CD4-positive, alpha-beta T cell treated with Interleukin-17A for 4 hours (primary cell): ENCODE results near the gene MYL12B.
"Not testable (repeated sequence)": the region's sequence is repeated elsewhere in the genome, so short reads cannot be mapped to it uniquely, and the experiment has no call there.

Experiments
- DNase-seq: peaks from one replicate; pipeline ENCODE4 v3.0.0-alpha.2; 2020; ENCODE audit warnings: mixed read lengths

The MYL12B gene

GRCh38 chr18:3263132-3263700 lies 1.3 kb downstream of the MYL12B start:
- DNase-seq, result no peak

DNA sequence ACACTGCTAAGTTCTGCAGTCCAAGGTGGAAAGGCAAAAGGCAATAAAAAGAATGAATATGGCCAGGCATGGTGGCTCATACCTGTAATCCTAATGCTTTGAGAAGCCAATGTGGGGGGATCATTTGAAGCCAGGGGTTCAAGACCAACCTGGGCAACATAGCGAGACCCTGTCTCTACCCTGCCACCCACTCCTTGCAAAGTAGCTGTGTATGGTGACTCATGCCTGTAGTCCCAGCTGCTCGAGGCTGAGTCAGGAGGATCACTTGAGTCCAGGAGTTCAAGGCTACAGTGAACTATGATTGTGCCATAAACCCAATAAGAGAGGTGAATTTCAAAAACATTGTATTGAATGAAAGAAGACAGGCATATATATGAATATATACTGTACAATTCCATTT lies 2.4 kb downstream of the MYL12B start:
- peak; percentile 33 for DNase-seq

- no peak for DNase-seq
Observed at GRCh38 chr18:3265564-3266033, 3.7 kb downstream of the MYL12B start.

- DNase-seq, result no peak
Observed at GRCh38 chr18:3266062-3266608, 4.2 kb downstream of the MYL12B start.

DNA sequence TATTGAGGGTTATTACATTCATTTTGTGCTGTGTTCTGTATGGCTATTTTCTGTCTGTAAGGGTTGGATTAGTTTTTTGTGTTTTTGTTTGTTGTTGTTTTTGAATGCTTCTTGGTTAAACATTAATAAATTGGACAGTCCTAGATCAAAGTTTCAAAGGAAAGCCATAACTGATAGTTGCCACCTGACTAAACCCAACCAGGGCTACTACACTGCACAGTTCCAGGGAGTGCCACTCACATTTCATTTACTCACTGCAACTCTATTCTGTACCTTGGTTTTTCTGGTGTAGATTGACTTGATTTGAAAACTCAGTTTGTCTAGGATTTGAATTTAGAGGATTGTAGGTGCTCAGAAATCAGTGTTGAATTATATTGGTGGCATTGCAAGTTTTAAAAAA lies 6.4 kb downstream of the MYL12B start:
- no peak for DNase-seq

- DNase-seq, result no peak
Observed at GRCh38 chr18:3269241-3269913, 7.4 kb downstream of the MYL12B start.

DNA sequence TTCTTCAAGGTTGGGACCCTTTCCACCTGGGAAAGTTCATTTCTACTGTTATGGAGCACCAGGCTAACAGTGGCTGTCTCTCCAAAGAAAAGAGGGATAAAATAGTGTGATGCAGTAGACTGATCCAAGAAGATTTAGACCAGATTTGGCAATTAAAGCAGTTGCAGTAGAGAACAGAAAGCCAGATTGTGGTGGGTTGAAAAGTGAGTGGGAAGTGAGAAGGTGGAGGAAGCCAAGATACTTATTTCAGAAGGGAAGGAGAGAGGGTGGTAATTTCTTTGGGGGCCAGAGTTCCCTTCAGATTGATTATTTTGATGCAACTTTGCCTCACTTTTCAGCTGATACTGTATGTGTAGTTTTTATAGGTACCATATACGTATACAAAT lies 8.0 kb downstream of the MYL12B start:
- no peak for DNase-seq

DNA sequence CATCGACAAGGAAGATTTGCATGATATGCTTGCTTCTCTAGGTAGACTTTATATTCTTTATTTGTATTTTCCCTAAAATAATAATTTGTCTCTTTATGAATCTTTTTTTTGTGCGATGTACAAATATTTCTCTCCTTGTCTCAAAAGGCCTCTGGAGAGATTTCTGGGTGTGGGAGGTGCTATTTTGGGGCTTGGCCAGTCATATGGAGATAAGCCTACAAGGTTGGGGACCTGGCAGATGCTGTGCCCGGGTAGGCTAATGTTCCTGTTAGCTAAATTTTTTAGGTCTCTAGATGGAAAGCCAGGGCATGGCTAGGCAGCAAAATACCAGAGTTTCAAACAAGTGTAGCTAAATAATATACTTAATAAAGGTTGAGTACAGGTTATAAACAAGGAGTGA lies 11.1 kb downstream of the MYL12B start:
- no peak for DNase-seq

- not testable (repeated sequence) for DNase-seq
Observed at GRCh38 chr18:3277643-3278213, 15.8 kb downstream of the MYL12B start.

DNA sequence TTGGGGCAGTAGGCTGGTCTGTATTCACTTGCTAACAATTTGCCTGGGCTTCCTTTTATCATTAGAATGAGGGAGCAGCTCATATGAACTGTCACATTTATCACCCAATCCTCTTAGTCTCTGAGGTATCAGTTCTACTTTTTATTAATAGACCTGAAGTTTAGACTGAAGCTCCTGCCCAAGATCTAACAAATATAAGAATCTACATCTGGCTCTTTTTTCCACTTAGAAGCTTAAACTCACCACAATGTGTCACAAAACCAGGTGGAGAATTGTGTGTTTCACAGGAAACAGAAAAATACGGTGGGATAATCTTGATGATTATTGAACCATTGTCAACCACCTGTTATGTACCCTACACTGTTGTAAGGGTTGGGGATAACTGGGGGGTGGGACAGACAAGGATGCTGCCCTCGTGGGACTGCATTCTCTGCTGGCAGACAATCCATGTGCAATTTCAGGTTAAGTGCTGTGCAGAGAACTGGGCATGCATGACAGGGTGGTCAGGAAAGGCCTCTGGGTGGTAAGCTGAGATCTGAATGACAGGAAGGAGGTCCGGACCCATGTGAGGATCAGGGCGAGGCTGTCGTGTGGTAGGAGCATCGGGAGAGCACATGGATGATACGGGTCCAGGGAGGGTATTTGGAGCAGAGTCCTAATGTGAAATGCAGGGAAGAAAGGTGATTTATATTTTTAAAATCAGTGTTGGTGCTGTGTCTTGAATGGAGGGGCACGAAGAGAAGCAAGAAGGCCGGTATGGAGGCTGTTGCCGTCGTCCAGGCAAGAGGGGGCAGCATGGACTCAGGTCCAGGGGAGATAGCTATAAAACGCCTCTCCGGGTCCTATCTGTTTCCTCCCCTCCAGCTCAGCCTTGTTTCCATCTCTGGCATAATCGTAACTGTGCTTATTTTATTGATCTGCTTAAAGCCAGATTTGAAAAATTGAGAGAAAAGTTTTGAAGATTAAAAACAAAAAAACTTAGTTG lies 17.6 kb downstream of the MYL12B start:
- DNase-seq, result no peak

DNA sequence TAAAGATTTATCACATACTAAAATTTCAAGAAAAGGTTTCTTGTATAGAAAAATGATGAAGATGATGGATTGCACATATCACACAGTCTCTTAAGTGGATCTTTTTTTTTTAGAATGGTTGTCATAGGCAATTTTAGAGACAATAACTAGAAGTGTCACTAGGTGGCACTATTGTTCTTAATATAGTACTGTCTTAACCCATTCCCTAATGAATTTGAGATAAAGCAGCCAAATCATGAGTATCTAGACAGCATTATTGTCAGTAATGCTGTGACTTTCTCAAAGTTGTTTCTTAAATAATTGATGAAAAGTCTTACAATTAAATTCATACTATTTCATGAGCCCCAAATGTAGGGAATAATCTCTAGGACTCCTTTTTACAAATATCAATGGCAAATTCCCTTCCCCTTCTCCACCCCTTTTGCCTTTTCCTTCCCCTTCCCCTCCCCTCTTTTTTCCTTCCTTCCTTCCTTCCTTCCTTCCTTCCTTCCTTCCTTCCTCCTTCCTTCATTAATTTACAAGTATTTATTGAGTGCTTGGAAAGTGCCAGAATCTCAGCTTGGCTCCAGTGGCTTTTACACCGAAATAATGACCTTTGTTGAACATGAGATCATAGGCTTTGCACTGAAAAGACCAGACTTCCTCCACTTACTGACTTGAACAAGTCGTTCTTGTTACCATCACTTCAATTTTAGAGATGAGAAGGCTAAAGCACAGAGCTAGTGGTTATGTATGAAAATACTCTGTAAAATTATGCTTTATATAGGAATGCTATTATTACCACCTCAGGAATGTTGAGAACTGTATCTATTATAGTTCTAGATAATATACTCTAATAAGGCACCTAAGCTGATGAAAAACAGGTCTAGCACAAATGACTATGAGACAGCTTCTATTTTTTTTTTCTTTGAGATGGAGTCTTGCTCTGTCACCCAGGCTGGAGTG lies 19.8 kb downstream of the MYL12B start:
- DNase-seq, result no peak

- no peak for DNase-seq
Observed at GRCh38 chr18:3283253-3283863, 21.4 kb downstream of the MYL12B start.

- DNase-seq, result no peak
Observed at GRCh38 chr18:3283908-3284307, 22.0 kb downstream of the MYL12B start.

- DNase-seq, result no peak
Observed at GRCh38 chr18:3284501-3284900, 22.6 kb downstream of the MYL12B start.

DNA sequence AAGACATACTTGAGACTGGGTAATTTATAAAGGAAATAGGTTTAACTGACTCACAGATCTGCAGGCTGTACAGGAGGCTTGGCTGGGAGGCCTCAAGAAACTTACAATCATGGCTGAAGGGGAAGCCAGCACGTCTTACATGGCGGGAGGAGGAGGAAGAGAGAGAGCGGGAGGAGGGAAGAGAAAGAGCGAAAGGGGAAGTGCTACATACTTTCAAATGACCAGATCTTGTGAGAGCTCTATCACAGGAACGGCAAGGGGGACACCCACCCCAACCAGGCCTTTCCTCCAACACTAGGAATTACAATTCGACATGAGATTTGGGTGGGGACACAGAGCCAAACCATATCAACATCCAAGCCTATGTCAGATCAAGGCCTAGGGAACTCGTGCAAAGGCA lies 24.2 kb downstream of the MYL12B start:
- DNase-seq, result no peak

GRCh38 chr18:3293196-3293951 lies 31.4 kb downstream of the MYL12B start:
- no peak for DNase-seq

DNA sequence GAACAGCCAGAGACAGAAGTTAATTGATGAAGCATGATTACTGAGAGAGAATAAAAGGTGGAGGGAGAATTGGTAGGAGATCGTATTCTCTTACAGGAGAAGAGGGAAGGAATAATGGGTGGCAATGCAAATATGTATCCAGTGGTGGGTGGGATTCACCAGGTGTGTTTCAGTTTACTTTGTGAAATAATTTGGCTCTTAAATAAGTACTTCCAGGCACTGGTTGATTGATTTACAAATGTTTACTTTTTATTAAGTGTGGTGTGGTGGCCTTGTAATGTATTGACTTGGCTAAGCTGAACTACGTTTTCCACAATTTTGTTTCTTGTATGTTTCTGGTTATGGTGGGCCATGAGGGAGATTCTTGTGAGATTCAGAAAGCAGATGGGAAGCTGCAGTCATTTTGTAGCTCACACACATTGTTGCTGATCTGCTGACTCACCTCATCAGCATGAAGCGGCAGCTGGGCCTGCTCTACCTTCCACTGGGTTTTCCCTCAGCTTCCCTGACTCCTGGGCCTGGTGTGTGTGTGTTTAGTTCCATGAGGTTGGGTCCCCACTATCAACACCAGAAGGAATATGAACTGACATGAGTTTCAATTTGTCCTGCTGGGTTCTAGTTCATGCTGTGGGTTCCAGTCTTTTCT lies 32.6 kb downstream of the MYL12B start:
- no peak for DNase-seq

- peak; percentile 96 for DNase-seq
Observed at GRCh38 chr18:3297025-3297984, 35.4 kb downstream of the MYL12B start.

- DNase-seq, result no peak
Observed at GRCh38 chr18:3304832-3305231, 42.9 kb downstream of the MYL12B start.
